ENCODE data around the gene ATP23.

DNA sequence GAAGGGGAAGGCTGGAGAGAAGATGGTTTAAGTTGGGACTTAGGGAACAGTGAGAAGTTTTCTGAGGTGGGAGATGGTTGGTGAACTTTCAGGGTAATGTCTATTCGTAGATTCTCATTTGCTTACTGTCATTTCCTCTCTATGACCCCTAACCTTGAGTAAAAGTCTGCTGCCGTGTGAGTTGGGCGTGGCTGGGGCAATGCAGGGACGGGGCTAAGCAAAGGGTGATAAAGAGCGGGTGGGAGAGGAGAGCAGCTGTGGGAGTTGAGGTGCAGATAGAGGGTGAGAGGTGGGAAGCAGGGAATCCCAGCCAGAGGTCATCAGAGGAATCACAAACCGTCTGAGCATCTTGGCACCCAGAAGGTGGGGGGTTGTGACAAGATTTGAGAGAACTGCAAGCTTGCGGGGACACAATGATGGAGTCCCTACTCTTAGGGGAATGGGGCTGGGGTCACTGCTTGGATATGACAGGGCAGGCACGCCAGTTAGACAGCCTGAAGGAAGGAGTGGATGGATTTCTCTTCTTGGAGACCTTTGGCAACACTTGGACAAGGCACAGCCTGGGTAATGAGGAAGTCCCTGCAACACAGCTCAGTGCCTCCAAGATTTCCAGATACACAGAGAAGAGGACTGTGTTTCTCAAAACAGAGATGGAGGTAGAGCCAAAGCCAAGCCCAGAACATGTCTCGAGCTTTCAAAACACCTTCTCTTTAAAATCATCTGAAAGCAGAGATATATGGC, 49.0 kb upstream of the ATP23 start:
- TF ChIP-seq, protein P1, sequence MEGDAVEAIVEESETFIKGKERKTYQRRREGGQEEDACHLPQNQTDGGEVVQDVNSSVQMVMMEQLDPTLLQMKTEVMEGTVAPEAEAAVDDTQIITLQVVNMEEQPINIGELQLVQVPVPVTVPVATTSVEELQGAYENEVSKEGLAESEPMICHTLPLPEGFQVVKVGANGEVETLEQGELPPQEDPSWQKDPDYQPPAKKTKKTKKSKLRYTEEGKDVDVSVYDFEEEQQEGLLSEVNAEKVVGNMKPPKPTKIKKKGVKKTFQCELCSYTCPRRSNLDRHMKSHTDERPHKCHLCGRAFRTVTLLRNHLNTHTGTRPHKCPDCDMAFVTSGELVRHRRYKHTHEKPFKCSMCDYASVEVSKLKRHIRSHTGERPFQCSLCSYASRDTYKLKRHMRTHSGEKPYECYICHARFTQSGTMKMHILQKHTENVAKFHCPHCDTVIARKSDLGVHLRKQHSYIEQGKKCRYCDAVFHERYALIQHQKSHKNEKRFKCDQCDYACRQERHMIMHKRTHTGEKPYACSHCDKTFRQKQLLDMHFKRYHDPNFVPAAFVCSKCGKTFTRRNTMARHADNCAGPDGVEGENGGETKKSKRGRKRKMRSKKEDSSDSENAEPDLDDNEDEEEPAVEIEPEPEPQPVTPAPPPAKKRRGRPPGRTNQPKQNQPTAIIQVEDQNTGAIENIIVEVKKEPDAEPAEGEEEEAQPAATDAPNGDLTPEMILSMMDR (IDR thresholded peaks at IDR 0.05): no peak
- TF ChIP-seq, protein P2, sequence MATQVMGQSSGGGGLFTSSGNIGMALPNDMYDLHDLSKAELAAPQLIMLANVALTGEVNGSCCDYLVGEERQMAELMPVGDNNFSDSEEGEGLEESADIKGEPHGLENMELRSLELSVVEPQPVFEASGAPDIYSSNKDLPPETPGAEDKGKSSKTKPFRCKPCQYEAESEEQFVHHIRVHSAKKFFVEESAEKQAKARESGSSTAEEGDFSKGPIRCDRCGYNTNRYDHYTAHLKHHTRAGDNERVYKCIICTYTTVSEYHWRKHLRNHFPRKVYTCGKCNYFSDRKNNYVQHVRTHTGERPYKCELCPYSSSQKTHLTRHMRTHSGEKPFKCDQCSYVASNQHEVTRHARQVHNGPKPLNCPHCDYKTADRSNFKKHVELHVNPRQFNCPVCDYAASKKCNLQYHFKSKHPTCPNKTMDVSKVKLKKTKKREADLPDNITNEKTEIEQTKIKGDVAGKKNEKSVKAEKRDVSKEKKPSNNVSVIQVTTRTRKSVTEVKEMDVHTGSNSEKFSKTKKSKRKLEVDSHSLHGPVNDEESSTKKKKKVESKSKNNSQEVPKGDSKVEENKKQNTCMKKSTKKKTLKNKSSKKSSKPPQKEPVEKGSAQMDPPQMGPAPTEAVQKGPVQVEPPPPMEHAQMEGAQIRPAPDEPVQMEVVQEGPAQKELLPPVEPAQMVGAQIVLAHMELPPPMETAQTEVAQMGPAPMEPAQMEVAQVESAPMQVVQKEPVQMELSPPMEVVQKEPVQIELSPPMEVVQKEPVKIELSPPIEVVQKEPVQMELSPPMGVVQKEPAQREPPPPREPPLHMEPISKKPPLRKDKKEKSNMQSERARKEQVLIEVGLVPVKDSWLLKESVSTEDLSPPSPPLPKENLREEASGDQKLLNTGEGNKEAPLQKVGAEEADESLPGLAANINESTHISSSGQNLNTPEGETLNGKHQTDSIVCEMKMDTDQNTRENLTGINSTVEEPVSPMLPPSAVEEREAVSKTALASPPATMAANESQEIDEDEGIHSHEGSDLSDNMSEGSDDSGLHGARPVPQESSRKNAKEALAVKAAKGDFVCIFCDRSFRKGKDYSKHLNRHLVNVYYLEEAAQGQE (IDR thresholded peaks at IDR 0.05; ENCODE audit: insufficient read depth in 1 of 2, low read depth in 2 of 2, low read length in 1 of 2): no peak
- TF ChIP-seq TCF7L2 (IDR thresholded peaks at IDR 0.05; ENCODE audit: low read depth, low read length): no peak
